H1 (cell line): Measurements from ENCODE around the gene DDB1.

Experiments
- ASH2L ChIP-seq: fragments of 200-600, 300-600 bp; sonication (generic); IDR thresholded peaks from one replicate; pipeline ENCODE4 v1.7.1; 2017; ENCODE audit warnings: low read length
- BACH1 ChIP-seq: IDR thresholded peaks from 2 replicates; pipeline ENCODE4 v1.6.1; 2012; ENCODE audit warnings: low read length, improper control_type of control experiment
- CHD2 ChIP-seq: IDR thresholded peaks from 2 replicates; pipeline ENCODE4 v1.6.1; 2012; ENCODE audit warnings: low read length, improper control_type of control experiment
- CTCF ChIP-seq, 3 experiments: IDR thresholded peaks; 1 replicate in 2 of 3; 2 replicates in 1 of 3; pipeline versions ENCODE4 v1.5.1 to v1.6.1; 2011; ENCODE audit warnings: low read length in 3 of 3, mild to moderate bottlenecking in 3 of 3, inconsistent platforms in 2 of 3, low read depth in 1 of 3, moderate library complexity in 1 of 3; ENCODE audit not compliant: insufficient read depth in 1 of 3; ENCODE audit errors: control extremely low read depth in 1 of 3
- EGR1 ChIP-seq: IDR thresholded peaks from 2 replicates; pipeline ENCODE4 v1.6.1; 2011; ENCODE audit warnings: low read depth, low read length, borderline replicate concordance
- MAFK ChIP-seq: IDR thresholded peaks from 2 replicates; pipeline ENCODE4 v1.6.1; 2012; ENCODE audit warnings: low read depth, mild to moderate bottlenecking, improper control_type of control experiment, low read length

- TF ChIP-seq MAFK (no peak), EGR1 (no peak), ASH2L (no peak), CTCF (IDR thresholded peaks at IDR 0.05; ENCODE audit: control extremely low read depth in 1 of 3, insufficient read depth in 1 of 3, low read depth in 1 of 3, low read length in 3 of 3) (no peak), CHD2 (no peak), BACH1 (no peak)
These were observed 44.7 kb upstream of the DDB1 start for GRCh38 chr11:61377461-61378160.
